Measurements from ENCODE around the gene GPER1. TPM values are rescaled to one million over a fixed set of nuclear protein-coding genes. Genes with fewer than 3 reads are reported as not detected.
"Not testable (repeated sequence)": the region's sequence is repeated elsewhere in the genome, so short reads cannot be mapped to it uniquely, and the experiment has no call there.

The GPER1 gene
- total RNA-seq, 1 experiment from 2014 or later = 4.9 TPM

- H3K27me3 ChIP-seq (ENCODE audit: low read length) = no peaks in the 10 kb centered on the region
- TF ChIP-seq EZH2 (IDR thresholded peaks at IDR 0.05; ENCODE audit: low read length, unreplicated experiment) (no peak), CTCF (conservative IDR thresholded peaks at IDR 0.05; ENCODE audit: low read depth, low read length) (no peak), EZH2phosphoT487 (IDR thresholded peaks at IDR 0.05; ENCODE audit: borderline replicate concordance, low read length) (no peak)
- H3K27ac ChIP-seq (ENCODE audit: low read length) = no peak overlapping the region
- peaks cover 4% of the 10 kb centered on the region; the same call in 1 of the 2 replicates for H4K20me1 ChIP-seq (ENCODE audit: low read length)
- ATAC-seq (no peak), DNase-seq (no peak)
- POLR2A ChIA-PET (ENCODE audit: unreplicated experiment) = no interaction called here
- H2AFZ ChIP-seq (ENCODE audit: low read length) = no peak overlapping the region
- no TSS peak for BruUV-seq (replicated peaks)
- CTCF ChIA-PET = no interaction called here
- peaks cover 7% of the 10 kb centered on the region; the same call in 1 of the 2 replicates for H3K4me1 ChIP-seq (ENCODE audit: insufficient read depth, low read length)
- H3K9ac ChIP-seq (ENCODE audit: low read length) = no peak overlapping the region
- no peaks in the 10 kb centered on the region for H3F3A ChIP-seq (ENCODE audit: low read length, unreplicated experiment)
- intact Hi-C loops (cut with micrococcal nuclease) = no loop called here
- H3K79me2 ChIP-seq (ENCODE audit: low read length) = peaks cover 13% of the 10 kb centered on the region
- no peak overlapping the region for H3K4me3 ChIP-seq (ENCODE audit: low read length)
- no peaks in the 10 kb centered on the region for H3K9me3 ChIP-seq (ENCODE audit: low read length)
- H3K9me2 ChIP-seq (replicated peaks; ENCODE audit: low read length) = no peaks in the 10 kb centered on the region
- H3K4me2 ChIP-seq (ENCODE audit: low read length) = no peak overlapping the region
- H3K36me3 ChIP-seq (ENCODE audit: low read depth, low read length) = no peaks in the 10 kb centered on the region
These were observed 52.7 kb downstream of the GPER1 start for GRCh38 chr7:1140476-1141104.

- Histone ChIP-seq H2AFZ (ENCODE audit: low read length) (no peak overlapping the region), H4K20me1 (ENCODE audit: low read length) (peaks cover 3% of the 10 kb centered on the region; the same call in 1 of the 2 replicates), H3K79me2 (ENCODE audit: low read length) (peaks cover 11% of the 10 kb centered on the region), H3K4me3 (ENCODE audit: low read length) (no peak overlapping the region), H3K4me2 (ENCODE audit: low read length) (no peak overlapping the region), H3K36me3 (ENCODE audit: low read depth, low read length) (no peaks in the 10 kb centered on the region), H3K27me3 (ENCODE audit: low read length) (no peaks in the 10 kb centered on the region), H3K9me2 (replicated peaks; ENCODE audit: low read length) (no peaks in the 10 kb centered on the region), H3K9ac (ENCODE audit: low read length) (no peak overlapping the region), H3F3A (ENCODE audit: low read length, unreplicated experiment) (no peaks in the 10 kb centered on the region), H3K9me3 (ENCODE audit: low read length) (no peaks in the 10 kb centered on the region), H3K4me1 (ENCODE audit: insufficient read depth, low read length) (peaks cover 6% of the 10 kb centered on the region; the same call in 1 of the 2 replicates), H3K27ac (ENCODE audit: low read length) (no peak overlapping the region)
- intact Hi-C loops (cut with micrococcal nuclease) = no loop called here
- ChIA-PET POLR2A (ENCODE audit: unreplicated experiment) (no interaction called here), CTCF (no interaction called here)
- ATAC-seq (no peak), DNase-seq (no peak)
- BruUV-seq (replicated peaks) = no TSS peak
- TF ChIP-seq EZH2 (IDR thresholded peaks at IDR 0.05; ENCODE audit: low read length, unreplicated experiment) (no peak), CTCF (conservative IDR thresholded peaks at IDR 0.05; ENCODE audit: low read depth, low read length) (no peak), EZH2phosphoT487 (IDR thresholded peaks at IDR 0.05; ENCODE audit: borderline replicate concordance, low read length) (no peak)
These were observed 53.7 kb downstream of the GPER1 start for GRCh38 chr7:1141651-1142050.

GRCh38 chr7:1142051-1142635, 54.2 kb downstream of the GPER1 start:
- no peak overlapping the region for H3K9ac ChIP-seq (ENCODE audit: low read length)
- H3K36me3 ChIP-seq (ENCODE audit: low read depth, low read length) = no peaks in the 10 kb centered on the region
- H4K20me1 ChIP-seq (ENCODE audit: low read length) = no peaks in the 10 kb centered on the region
- no peak for DNase-seq
- H3K79me2 ChIP-seq (ENCODE audit: low read length) = peaks cover 6% of the 10 kb centered on the region
- H3K4me2 ChIP-seq (ENCODE audit: low read length) = no peak overlapping the region
- H3K9me3 ChIP-seq (ENCODE audit: low read length) = no peaks in the 10 kb centered on the region
- H3K27me3 ChIP-seq (ENCODE audit: low read length) = no peaks in the 10 kb centered on the region
- ATAC-seq = no peak
- CTCF ChIA-PET = no interaction called here
- H3F3A ChIP-seq (ENCODE audit: low read length, unreplicated experiment) = no peaks in the 10 kb centered on the region
- no peak for TF ChIP-seq CTCF (conservative IDR thresholded peaks at IDR 0.05; ENCODE audit: low read depth, low read length)
- no peak for TF ChIP-seq EZH2 (IDR thresholded peaks at IDR 0.05; ENCODE audit: low read length, unreplicated experiment)
- no peak for TF ChIP-seq EZH2phosphoT487 (IDR thresholded peaks at IDR 0.05; ENCODE audit: borderline replicate concordance, low read length)
- H3K4me1 ChIP-seq (ENCODE audit: insufficient read depth, low read length) = peaks cover 1% of the 10 kb centered on the region; the same call in 1 of the 2 replicates
- POLR2A ChIA-PET (ENCODE audit: unreplicated experiment) = no interaction called here
- H2AFZ ChIP-seq (ENCODE audit: low read length) = no peak overlapping the region
- BruUV-seq (replicated peaks) = no TSS peak
- H3K4me3 ChIP-seq (ENCODE audit: low read length) = no peak overlapping the region
- no peak overlapping the region for H3K27ac ChIP-seq (ENCODE audit: low read length)
- no peaks in the 10 kb centered on the region for H3K9me2 ChIP-seq (replicated peaks; ENCODE audit: low read length)
- intact Hi-C loops (cut with micrococcal nuclease) = no loop called here

GRCh38 chr7:1143031-1143430, 55.1 kb downstream of the GPER1 start:
- H3K27me3 ChIP-seq (ENCODE audit: low read length); H3K9me2 ChIP-seq (replicated peaks; ENCODE audit: low read length); H3K79me2 ChIP-seq (ENCODE audit: low read length); ATAC-seq; DNase-seq; BruUV-seq (replicated peaks); H3K9ac ChIP-seq (ENCODE audit: low read length); POLR2A ChIA-PET (ENCODE audit: unreplicated experiment); H4K20me1 ChIP-seq (ENCODE audit: low read length); H3K4me3 ChIP-seq (ENCODE audit: low read length); H3K27ac ChIP-seq (ENCODE audit: low read length); H3K4me1 ChIP-seq (ENCODE audit: insufficient read depth, low read length); H2AFZ ChIP-seq (ENCODE audit: low read length); H3F3A ChIP-seq (ENCODE audit: low read length, unreplicated experiment); H3K36me3 ChIP-seq (ENCODE audit: low read depth, low read length); H3K9me3 ChIP-seq (ENCODE audit: low read length); intact Hi-C loops (cut with micrococcal nuclease); H3K4me2 ChIP-seq (ENCODE audit: low read length): not testable (repeated sequence)
- CTCF ChIA-PET = interaction anchor here (1.1 kb wide), 1 partner anchor 55 kb away, joined by 5 read pairs; the partner anchor contains the start of gene GPER1

All from PC-3 (cell line).